ENCODE results near the gene ADAP1.

- no peak for TF ChIP-seq TAF1 (IDR thresholded peaks at IDR 0.05; ENCODE audit: borderline replicate concordance, low read depth, low read length)
- no peak for TF ChIP-seq POLR2AphosphoS5 (IDR thresholded peaks at IDR 0.05; ENCODE audit: low read depth, low read length)
- no peak for TF ChIP-seq POLR2A (IDR thresholded peaks at IDR 0.05; ENCODE audit: low read depth, low read length)
These were observed 43.5 kb downstream of the ADAP1 start for GRCh38 chr7:910931-911431.
